ENCODE results near the gene PRRC2A.

Gene PRRC2A

GRCh38 chr6:31654574-31655348, 34.2 kb downstream of the PRRC2A start:
- no peak for DNase-seq

GRCh38 chr6:31655349-31656237, 35.1 kb downstream of the PRRC2A start, which contains the start of gene APOM:
Gene APOM, plus strand, starts transcription at chr6:31655894. Its CDS starts 73 bp downstream, at chr6:31655967.
- no peak for DNase-seq

- no peak for DNase-seq
Measured at GRCh38 chr6:31657406-31658157, 37.1 kb downstream of the PRRC2A start.

- DNase-seq: no peak
Measured at GRCh38 chr6:31658158-31658688, 37.7 kb downstream of the PRRC2A start.

GRCh38 chr6:31658983-31659648, 38.6 kb downstream of the PRRC2A start:
- no peak for DNase-seq

GRCh38 chr6:31659649-31660380, 39.3 kb downstream of the PRRC2A start:
- peak; percentile 36 for DNase-seq

- DNase-seq: peak; percentile 76
Measured at GRCh38 chr6:31660381-31661261, 40.1 kb downstream of the PRRC2A start, which contains the start of gene C6orf47. Gene C6orf47, minus strand, starts transcription at chr6:31660778. Its CDS starts 831 bp downstream, at chr6:31659947.

GRCh38 chr6:31661262-31662123, 41.0 kb downstream of the PRRC2A start:
- DNase-seq: no peak

GRCh38 chr6:31662124-31662723, 41.7 kb downstream of the PRRC2A start:
- no peak for DNase-seq

GRCh38 chr6:31663126-31663960, 42.8 kb downstream of the PRRC2A start:
- no peak for DNase-seq

GRCh38 chr6:31663961-31664789, 43.7 kb downstream of the PRRC2A start:
- DNase-seq: no peak

GRCh38 chr6:31664790-31665500, 44.4 kb downstream of the PRRC2A start, which contains the start of gene GPANK1:
Gene GPANK1, minus strand, starts transcription at chr6:31664997. Its CDS starts 519 bp downstream, at chr6:31664478.
- DNase-seq: peak; percentile 93

- peak; percentile 98 for DNase-seq
Measured at GRCh38 chr6:31665501-31666336, 45.2 kb downstream of the PRRC2A start, which contains the start of gene CSNK2B. Gene CSNK2B, plus strand, starts transcription at chr6:31666080. Its CDS starts 752 bp downstream, at chr6:31666832.

GRCh38 chr6:31666337-31666965, 45.9 kb downstream of the PRRC2A start:
- DNase-seq: no peak

All from CD4-positive, alpha-beta T cell treated with Interleukin-15 for 1 hour (primary cell).